Measurements from ENCODE around the gene ADAM10.

DNA sequence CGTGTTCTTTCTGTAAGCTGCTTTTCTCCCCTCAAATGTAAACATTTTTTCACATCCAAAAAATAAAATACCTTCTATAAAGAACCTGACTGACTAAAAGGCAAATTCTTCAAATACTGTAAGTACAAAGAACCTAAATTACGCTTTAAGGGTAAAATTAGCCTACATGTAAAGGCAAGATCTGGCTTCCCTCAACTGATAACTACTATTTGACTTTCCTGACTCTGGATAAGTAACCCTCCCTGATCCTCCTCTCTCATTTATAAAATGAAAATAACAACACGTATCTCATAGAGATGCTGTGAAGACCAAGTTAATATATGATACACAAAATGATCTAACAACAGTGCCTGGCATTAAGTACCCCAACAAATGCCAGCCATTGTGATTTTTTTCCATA is 12.2 kb downstream of the ADAM10 start:
- TF ChIP-seq CTCF (conservative IDR thresholded peaks at IDR 0.05; ENCODE audit: low read length): no peak
- no peak for TF ChIP-seq EZH2phosphoT487 (IDR thresholded peaks at IDR 0.05; ENCODE audit: borderline replicate concordance, low read depth, low read length)
